ENCODE data around the gene DPEP1.

DNA sequence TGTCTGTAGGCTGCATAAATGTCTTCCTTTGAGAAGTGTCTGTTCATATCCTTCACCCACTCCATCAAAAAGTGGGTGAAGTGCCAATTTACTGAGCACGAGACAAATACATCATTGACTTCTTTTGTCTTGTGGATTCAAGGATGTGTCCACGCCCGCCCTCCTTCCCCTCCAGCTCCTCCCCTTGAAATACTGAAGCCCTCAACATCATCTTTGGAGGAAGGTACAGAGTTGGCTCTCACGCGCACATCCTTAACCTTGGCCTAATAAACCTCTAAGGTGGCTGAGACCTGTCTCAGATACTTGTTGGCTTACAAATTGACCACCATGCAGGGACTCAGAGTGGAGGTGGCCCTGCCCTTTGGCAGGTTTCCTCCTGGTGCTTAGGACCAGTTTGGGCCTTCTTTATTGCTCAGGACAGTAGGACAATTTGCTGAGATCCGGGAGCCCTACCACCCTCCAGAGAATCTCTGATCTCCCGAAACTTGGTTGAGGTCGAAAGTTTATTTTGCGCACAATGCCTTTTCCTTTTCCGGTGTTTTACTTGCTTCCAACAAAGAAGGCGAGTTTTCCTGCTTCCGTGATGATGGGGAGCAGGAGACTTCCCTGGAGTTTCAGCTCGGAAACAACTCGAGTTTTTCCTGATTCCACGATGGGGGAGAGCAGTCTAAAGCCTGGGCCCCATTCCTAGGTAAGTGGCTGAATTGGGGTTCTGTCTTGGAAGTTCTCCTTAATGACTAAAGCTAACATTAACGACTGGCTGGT lies 58.9 kb downstream of the DPEP1 start:
- TF ChIP-seq SIN3A (IDR thresholded peaks at IDR 0.05; ENCODE audit: low read depth) (no peak), RAD21 (IDR thresholded peaks at IDR 0.05; ENCODE audit: low read depth) (no peak), POLR2A (IDR thresholded peaks at IDR 0.05; ENCODE audit: borderline replicate concordance, extremely low read depth, insufficient read depth, insufficient read length) (no peak), JUND (IDR thresholded peaks at IDR 0.05) (no peak), SP1 (IDR thresholded peaks at IDR 0.05; ENCODE audit: low read depth) (no peak), POLR2AphosphoS5 (IDR thresholded peaks at IDR 0.05; ENCODE audit: low read depth, low read length) (no peak), SRF (IDR thresholded peaks at IDR 0.05; ENCODE audit: low read depth) (no peak)
- TF ChIP-seq, protein P1, sequence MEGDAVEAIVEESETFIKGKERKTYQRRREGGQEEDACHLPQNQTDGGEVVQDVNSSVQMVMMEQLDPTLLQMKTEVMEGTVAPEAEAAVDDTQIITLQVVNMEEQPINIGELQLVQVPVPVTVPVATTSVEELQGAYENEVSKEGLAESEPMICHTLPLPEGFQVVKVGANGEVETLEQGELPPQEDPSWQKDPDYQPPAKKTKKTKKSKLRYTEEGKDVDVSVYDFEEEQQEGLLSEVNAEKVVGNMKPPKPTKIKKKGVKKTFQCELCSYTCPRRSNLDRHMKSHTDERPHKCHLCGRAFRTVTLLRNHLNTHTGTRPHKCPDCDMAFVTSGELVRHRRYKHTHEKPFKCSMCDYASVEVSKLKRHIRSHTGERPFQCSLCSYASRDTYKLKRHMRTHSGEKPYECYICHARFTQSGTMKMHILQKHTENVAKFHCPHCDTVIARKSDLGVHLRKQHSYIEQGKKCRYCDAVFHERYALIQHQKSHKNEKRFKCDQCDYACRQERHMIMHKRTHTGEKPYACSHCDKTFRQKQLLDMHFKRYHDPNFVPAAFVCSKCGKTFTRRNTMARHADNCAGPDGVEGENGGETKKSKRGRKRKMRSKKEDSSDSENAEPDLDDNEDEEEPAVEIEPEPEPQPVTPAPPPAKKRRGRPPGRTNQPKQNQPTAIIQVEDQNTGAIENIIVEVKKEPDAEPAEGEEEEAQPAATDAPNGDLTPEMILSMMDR (IDR thresholded peaks at IDR 0.05 in 2 of 3, conservative IDR thresholded peaks at IDR 0.05 in 1 of 3; ENCODE audit: borderline replicate concordance in 1 of 3, insufficient read depth in 1 of 3, low read depth in 2 of 3, low read length in 2 of 3), result no peak
- TF ChIP-seq, protein P2, sequence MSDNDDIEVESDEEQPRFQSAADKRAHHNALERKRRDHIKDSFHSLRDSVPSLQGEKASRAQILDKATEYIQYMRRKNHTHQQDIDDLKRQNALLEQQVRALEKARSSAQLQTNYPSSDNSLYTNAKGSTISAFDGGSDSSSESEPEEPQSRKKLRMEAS (IDR thresholded peaks at IDR 0.05), result no peak
